GM18511 (cell line): ENCODE data around the gene PPM1L.

Experiments used
- ATAC-seq: cut with Tn5 transposase; IDR thresholded peaks from one replicate; pipeline ENCODE4 v1.9.1; 2021; ENCODE audit warnings: mild to moderate bottlenecking, moderate library complexity; ENCODE audit not compliant: unreplicated experiment

Gene PPM1L

GRCh38 chr3:160758929-160759577 lies 3.0 kb downstream of the PPM1L start:
- ATAC-seq = no peak

DNA sequence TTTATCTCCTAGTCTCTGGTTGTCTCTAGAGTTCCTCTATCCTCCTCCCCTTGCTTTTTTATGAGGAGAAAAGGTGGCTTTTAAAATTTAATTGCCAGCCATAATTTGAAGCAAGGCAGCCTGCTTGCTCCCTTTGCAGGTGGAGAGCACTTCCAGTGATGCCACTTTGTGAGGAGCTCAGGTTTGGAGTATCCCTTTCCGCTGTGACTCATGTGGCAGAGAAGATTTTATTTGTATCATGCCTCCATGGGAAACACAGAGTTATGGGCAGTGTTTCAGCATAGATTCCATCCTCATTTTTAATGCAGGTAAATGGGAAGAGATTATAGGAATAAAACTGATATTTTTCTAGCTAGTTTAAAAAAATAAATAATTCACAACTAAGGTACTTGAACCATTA lies 7.0 kb downstream of the PPM1L start:
- ATAC-seq = no peak

DNA sequence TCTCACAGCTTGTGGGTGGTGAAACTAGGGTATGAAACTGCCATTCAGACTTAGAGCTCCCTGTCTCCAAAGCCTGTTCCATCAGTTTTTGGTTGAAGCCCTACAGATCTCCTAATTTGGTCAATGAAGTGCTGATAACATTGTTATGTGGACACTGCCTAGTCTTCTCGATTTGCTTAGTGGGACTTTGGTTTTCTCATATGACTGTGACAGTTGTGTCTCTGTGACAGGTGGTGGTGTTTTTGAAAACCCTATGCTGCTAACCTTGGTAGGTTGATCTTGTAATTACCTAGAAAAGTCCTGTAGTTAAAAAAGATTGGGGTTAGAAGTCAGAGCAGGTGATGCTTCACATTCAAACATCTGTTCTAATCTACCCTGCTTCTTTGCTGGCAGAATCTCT lies 9.2 kb downstream of the PPM1L start:
- ATAC-seq = no peak

DNA sequence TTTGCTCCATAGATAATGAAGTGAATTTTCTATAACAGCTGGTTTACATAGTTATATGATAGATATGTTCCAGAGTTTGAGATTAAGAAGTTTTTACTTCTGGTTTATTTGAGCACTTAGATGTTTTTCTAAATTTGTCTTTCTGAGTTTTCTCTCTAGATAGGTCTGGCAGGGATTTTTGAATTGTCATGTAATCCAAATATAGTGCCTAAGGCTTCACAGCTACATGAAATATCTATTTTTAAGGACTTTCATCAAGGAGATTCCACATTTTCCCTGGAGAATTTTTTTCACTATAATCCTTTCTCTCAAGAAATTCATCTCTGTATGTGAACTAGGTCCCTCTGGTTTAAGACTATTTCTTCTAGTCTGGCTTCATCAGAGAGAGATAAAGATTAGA lies 12.0 kb downstream of the PPM1L start:
- no peak for ATAC-seq

- no peak for ATAC-seq
Measured at GRCh38 chr3:160768918-160769317, 12.9 kb downstream of the PPM1L start.

- no peak for ATAC-seq
Measured at GRCh38 chr3:160771811-160772459, 15.9 kb downstream of the PPM1L start.

DNA sequence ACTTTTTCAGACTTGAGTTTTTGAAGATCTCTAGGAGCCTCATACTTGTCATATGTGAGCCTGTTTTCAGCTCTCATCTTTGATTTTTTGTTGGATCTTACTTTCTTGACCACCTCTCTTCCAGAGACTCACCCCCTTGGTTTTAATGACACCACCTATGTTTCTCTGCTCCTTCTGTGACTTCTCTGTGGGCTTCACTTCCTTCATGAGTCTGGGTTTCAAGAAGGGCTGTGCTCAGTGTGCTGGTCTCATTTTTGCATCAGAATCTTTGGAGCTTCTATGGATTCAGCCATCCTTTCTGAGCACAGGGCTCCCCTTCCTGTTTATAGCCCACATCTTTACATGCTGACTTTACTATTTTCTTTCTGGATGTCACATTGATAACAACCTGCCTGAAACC lies 17.7 kb downstream of the PPM1L start:
- no peak for ATAC-seq

DNA sequence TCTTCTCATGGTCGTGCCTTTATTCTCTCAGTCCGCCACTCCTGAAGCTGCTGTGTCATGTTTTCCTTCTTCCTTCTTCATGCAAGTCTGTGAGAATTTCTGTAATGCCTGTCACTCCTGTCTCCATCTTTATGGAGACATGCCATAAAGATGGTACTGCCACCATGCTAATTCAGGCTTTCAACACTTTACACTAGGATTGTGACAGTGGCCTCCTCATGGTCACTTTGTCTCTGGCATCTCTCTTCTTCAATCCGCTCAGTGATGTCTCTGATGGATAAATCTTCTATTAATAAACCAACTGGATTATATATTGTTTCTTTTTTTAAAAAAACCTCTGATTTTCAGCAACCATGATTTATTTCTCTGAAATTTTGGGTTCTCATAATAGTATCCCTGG lies 18.1 kb downstream of the PPM1L start:
- ATAC-seq = no peak

DNA sequence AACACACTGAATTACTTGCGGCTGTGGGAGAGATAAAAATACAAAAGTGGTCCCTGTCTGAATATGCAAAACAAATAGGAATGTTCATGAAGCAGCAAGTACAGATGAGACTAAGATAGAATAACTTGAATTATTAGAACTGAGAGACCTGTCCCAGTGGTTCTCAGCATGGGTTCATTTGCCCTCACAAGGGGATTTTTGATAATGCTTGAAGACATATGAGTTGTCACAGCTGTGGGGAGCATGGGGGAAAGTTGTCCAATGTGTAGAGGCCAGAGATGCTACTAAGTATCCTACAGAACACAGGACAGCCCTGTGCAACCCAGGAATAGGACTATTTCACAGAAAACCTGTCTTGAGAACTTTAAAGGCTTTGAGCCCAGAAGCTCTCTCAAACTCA lies 22.4 kb downstream of the PPM1L start:
- ATAC-seq = no peak

- ATAC-seq = no peak
Measured at GRCh38 chr3:160779040-160779439, 23.0 kb downstream of the PPM1L start.

- no peak for ATAC-seq
Measured at GRCh38 chr3:160780245-160780644, 24.2 kb downstream of the PPM1L start.

DNA sequence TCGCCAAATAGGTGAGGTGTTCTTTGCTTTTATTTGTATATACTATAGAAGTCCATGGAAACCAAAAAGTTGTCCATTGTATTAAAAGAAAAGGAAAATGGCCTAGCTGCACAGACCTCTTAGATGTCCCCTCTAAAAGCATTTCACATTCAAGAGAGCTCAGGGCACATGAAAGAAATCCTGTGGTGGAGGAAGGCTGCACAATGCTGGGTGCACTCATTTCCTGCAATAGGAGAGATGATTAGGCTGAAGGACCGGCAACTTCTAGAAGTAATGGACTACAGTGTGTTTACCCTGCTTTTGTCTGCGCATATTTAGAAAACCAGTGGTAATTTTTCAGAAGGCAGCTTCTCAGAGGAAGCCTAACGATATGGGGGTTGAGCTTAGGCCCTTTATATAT lies 25.4 kb downstream of the PPM1L start:
- ATAC-seq = no peak

GRCh38 chr3:160781863-160782262 lies 25.8 kb downstream of the PPM1L start:
- no peak for ATAC-seq

GRCh38 chr3:160784853-160785252 lies 28.8 kb downstream of the PPM1L start:
- ATAC-seq = no peak

DNA sequence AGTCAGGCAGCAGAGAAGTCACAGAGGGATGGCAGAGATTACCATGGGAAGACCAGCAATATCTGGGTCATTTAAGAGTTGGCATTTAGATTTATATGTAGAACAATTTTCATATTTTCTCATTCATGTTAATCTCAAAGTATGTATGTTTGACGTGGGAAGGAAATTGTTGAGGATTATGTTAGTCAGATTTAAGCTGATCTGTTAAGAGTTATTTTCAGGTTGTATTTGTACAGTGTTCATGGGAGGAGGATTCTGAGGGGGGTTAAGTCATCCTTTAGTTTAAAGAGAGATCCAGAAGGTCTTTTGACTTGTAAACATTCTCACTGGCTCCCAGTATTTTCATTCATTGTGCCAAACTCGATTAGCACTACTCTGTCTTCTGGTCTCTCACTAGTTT lies 34.7 kb downstream of the PPM1L start:
- no peak for ATAC-seq

- no peak for ATAC-seq
Measured at GRCh38 chr3:160792540-160792939, 36.5 kb downstream of the PPM1L start.

- no peak for ATAC-seq
Measured at GRCh38 chr3:160793722-160794252, 37.8 kb downstream of the PPM1L start.

DNA sequence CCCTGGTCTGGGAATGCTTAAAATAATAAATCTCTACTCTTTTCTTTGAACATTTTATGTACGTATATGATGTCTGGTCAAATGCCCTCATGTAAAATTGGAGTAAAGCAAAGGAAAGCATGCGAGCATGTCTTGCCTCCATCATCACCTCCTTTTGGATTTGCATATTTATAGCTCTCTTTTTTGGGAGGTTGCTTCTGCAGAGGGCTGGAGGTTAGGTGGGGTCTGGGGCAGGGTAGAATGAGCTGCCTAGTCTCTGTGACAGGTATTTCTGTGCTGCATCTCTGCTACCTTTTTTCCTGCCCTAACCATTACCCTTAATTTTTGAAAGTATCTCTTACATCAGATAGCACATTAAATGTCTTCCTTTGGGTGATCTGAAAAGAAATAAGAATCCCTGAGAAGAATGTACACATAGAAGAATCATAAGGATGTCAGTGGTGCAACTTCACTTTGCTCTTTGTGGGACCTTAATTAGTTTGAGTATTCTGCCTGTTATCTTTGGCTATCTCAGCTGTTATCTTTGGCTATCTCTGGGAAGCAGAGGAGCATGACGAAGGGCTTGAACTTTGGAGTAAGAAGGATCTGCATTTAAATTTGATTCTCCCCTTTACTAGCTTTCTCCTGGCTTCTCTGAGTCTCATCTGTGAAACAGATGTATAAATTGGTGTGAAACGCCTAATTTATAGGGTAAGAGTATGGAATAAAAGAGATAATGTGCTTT lies 40.2 kb downstream of the PPM1L start:
- no peak for ATAC-seq

GRCh38 chr3:160796813-160797164 lies 40.8 kb downstream of the PPM1L start:
- no peak for ATAC-seq

DNA sequence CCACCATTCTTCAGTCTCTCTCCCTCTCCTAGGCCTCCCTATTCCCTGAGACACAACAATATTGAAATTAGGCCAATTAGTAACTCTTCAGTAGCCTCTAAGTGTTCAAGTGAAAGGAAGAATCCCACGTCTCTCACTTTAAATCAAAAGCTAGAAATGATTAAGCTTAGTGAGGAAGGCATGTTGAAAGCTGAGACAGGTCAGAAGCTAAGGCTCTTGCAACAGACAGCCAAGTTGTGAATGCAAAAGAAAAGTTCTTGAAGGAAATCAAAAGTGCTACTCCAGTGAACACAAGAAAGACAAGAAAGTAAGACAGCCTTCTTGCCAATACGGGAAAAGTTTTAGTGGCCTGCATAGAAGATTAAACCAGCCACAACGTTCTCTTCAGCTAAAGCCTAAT lies 41.3 kb downstream of the PPM1L start:
- ATAC-seq = no peak

GRCh38 chr3:160801386-160802118 lies 45.5 kb downstream of the PPM1L start:
- peak; percentile 69 for ATAC-seq
